Prostate gland (tissue), 2 donors: Measurements from ENCODE around the gene AK4. TPM values are rescaled to one million over a fixed set of nuclear protein-coding genes. Genes with fewer than 3 reads are reported as not detected.

Experiments
- DNase-seq: peaks from one replicate; pipeline ENCODE4 v3.0.0-alpha.2; 2019; ENCODE audit warnings: low spot score
- H3K27ac ChIP-seq, 2 donors: fragments of 200-600 bp; sonication (generic); 2 replicates each; pipeline ENCODE4 v1.5.1; 2017 to 2019
- H3K27me3 ChIP-seq: fragments of 200-600 bp; sonication (generic); replicated peaks from 2 replicates; pipeline ENCODE4 v1.5.1; 2019; ENCODE audit not compliant: insufficient read depth
- H3K36me3 ChIP-seq, 2 donors: fragments of 200-600 bp; sonication (generic); 1 replicate in 1 of 2; 2 replicates in 1 of 2; pipeline versions ENCODE4 v1.5.1 to v1.8.1; 2017 to 2019
- H3K4me1 ChIP-seq: fragments of 200-600 bp; sonication (generic); replicated peaks from 2 replicates; pipeline ENCODE4 v1.5.1; 2019
- H3K4me3 ChIP-seq, 2 donors: fragments of 200-600 bp; sonication (generic); 2 replicates each; pipeline ENCODE4 v1.5.1; 2017 to 2019
- H3K9me3 ChIP-seq: fragments of 200-600 bp; sonication (generic); 2 replicates; pipeline ENCODE4 v1.5.1; 2017
- POLR2A ChIP-seq: fragments of 450-650 bp; IDR thresholded peaks from one replicate; pipeline ENCODE4 v1.6.1; 2016; ENCODE audit warnings: antibody characterized with exemption, mild to moderate bottlenecking
- POLR2AphosphoS5 ChIP-seq: sonication (generic); formaldehyde crosslinking; IDR thresholded peaks from one replicate; pipeline ENCODE4 v1.6.1; 2017; ENCODE audit warnings: antibody characterized with exemption
- WGBS: methylation state at CpG from one replicate; pipeline ENCODE4 v1.1.5; 2018; 5-methylcytosine and 5-hydroxymethylcytosine counted together
- intact Hi-C: fragments of 100-400 bp; cut with DNase I; formaldehyde crosslinking; loops from one replicate; pipeline ENCODE4 v1.14.2; 2022
- total RNA-seq, 2 donors: library from RNA; depleted of rRNA; stranded (reverse); fragments of >200 nt; gene quantifications; one replicate each; pipeline ENCODE4 v1.1.0, GENCODE V29; 2016
- TF ChIP-seq, protein P1 (sequence below), 4 experiments: fragments of 200-600 bp in 2 of 4; fragments of 450-650 bp in 2 of 4; sonication (generic) in 2 of 4; IDR thresholded peaks; 1 replicate in 3 of 4; 2 replicates in 1 of 4; pipeline ENCODE4 v1.5.1; 2016 to 2019; ENCODE audit warnings: antibody characterized with exemption in 4 of 4, mild to moderate bottlenecking in 2 of 4, moderate library complexity in 2 of 4

The AK4 gene
- total RNA-seq, 2 donors from 2014 or later = 46.5 to 63.1 TPM

DNA sequence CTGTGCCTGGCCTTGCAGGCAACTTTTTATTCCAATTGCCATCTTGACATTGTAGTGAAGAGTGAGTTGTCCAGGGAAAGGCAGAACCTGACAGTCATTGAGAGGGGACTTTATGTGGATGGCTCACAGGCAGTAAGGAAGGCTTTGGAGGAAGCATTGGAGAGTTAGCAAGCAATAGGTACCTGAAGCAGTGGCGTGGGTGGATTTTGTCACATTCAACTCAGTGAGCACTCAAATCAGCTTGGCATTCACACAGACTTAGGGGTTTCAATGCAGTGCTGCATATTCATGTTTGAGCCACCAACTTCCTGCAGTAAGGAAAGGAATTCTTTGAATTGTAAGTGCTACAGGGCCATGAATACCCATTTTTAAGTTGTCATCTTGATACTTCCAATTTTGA, 69.0 kb downstream of the AK4 start:
- Histone ChIP-seq H3K27me3 (no peaks in the 10 kb centered on the region), H3K36me3 (no peaks in the 10 kb centered on the region), H3K4me3 (no peak overlapping the region), H3K4me1 (no peaks in the 10 kb centered on the region), H3K27ac (no peak overlapping the region), H3K9me3 (no peaks in the 10 kb centered on the region)
- 85% methylated on average over 1 of the region's 1 CpG for WGBS
- intact Hi-C loops = no loop called here
- TF ChIP-seq, protein P1, sequence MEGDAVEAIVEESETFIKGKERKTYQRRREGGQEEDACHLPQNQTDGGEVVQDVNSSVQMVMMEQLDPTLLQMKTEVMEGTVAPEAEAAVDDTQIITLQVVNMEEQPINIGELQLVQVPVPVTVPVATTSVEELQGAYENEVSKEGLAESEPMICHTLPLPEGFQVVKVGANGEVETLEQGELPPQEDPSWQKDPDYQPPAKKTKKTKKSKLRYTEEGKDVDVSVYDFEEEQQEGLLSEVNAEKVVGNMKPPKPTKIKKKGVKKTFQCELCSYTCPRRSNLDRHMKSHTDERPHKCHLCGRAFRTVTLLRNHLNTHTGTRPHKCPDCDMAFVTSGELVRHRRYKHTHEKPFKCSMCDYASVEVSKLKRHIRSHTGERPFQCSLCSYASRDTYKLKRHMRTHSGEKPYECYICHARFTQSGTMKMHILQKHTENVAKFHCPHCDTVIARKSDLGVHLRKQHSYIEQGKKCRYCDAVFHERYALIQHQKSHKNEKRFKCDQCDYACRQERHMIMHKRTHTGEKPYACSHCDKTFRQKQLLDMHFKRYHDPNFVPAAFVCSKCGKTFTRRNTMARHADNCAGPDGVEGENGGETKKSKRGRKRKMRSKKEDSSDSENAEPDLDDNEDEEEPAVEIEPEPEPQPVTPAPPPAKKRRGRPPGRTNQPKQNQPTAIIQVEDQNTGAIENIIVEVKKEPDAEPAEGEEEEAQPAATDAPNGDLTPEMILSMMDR (IDR thresholded peaks at IDR 0.05) = no peak
- TF ChIP-seq POLR2A = no peak
- no peak for TF ChIP-seq POLR2AphosphoS5
- no peak for DNase-seq

DNA sequence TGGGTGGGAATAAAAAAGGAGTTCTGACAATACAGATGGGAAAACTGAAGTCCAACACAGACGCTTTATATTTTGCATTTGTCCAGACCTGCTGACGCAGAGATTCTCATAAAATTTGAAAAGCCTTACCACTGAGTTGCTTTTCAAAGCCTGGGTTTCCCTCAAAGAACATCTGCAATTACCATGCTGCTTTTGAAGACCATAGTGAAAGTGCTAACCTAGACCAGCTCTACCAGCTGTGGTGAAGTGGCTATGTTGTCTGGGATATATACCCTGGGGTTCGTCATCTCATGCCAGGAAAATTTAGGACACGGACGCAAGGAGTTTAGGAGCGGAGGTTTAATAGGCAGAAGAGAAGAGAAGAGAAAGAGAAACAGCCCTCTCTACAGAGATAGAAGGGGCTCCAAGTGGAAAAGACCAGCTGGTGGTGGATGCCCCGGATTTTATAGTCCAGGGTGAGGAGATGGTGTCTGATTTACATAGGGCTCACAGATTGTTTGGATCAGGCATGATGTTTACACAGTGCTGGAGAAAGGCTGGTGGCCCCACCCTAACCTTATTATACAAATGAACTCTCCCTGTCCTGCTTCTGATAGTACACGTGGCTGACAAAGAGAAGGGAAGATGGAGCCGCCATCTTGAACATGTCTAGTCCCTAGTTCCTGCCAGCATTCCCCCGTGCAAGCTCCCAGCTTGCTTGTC, 73.8 kb downstream of the AK4 start:
- no peaks in the 10 kb centered on the region for H3K27me3 ChIP-seq
- 73% methylated on average over 10 of the region's 10 CpGs for WGBS
- intact Hi-C loops = no loop called here
- DNase-seq = no peak
- no peak for TF ChIP-seq POLR2A
- H3K4me3 ChIP-seq = no peak overlapping the region
- no peaks in the 10 kb centered on the region for H3K4me1 ChIP-seq
- H3K36me3 ChIP-seq = no peaks in the 10 kb centered on the region
- H3K9me3 ChIP-seq = no peaks in the 10 kb centered on the region
- no peak overlapping the region for H3K27ac ChIP-seq

DNA sequence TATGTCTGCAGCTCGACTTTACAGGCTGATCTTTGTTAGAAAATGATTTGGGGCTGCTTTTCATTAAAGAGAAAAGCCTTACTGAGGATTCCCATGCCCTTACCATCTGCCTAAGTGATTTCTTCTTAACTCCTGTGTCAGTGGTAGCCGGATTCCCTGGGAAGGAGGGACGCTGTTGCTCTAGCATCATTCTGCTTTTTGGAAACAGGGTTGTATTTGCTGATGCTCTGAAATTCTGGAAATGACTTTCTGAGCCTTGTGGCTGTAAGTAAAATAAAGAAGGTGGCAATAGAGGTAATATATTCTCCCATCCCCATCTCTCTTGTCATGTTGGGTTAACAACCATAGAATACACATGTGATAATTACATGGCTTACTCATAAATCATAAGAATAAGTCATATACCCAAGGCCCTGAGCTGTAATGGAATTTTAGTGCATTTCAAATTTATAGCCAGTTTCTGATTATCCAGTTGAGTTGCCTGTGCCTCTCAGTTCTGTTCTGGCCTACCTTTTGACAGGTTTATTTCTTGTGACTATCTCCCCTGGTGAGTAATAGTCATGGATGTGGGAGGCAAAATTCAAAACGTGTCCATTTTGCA, 74.4 kb downstream of the AK4 start:
- Histone ChIP-seq H3K36me3 (no peaks in the 10 kb centered on the region), H3K27me3 (no peaks in the 10 kb centered on the region), H3K4me3 (no peak overlapping the region), H3K9me3 (no peaks in the 10 kb centered on the region), H3K27ac (no peak overlapping the region), H3K4me1 (no peaks in the 10 kb centered on the region)
- intact Hi-C loops = no loop called here
- no peak for TF ChIP-seq POLR2AphosphoS5
- TF ChIP-seq, protein P1 (IDR thresholded peaks at IDR 0.05) = no peak
- no peak for TF ChIP-seq POLR2A
- WGBS = 78% methylated on average over 4 of the region's 4 CpGs
- no peak for DNase-seq

DNA sequence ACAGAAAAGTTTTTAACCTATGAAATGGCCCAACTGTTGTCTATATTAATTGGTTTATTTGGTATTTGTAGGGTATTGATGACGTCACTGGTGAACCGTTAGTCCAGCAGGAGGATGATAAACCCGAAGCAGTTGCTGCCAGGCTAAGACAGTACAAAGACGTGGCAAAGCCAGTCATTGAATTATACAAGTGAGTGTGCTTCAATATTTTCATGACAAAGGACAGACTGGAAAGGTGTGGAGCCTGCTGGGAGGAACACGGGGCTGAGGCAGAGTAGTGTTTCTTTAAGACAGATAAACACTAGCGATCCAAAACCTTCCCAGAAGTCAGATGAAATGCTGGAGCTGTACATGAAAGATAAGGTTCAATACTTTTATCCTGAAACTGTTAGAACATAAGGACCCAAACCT, 76.7 kb downstream of the AK4 start:
- H3K4me3 ChIP-seq = no peak overlapping the region
- H3K27ac ChIP-seq = no peak overlapping the region
- no peaks in the 10 kb centered on the region for H3K27me3 ChIP-seq
- DNase-seq = no peak
- H3K4me1 ChIP-seq = no peaks in the 10 kb centered on the region
- WGBS = 80% methylated on average over 6 of the region's 6 CpGs
- no peaks in the 10 kb centered on the region for H3K9me3 ChIP-seq
- H3K36me3 ChIP-seq = no peaks in the 10 kb centered on the region
- intact Hi-C loops = no loop called here
- TF ChIP-seq, protein P1 (IDR thresholded peaks at IDR 0.05) = no peak
- TF ChIP-seq POLR2AphosphoS5 (no peak), POLR2A (no peak)

DNA sequence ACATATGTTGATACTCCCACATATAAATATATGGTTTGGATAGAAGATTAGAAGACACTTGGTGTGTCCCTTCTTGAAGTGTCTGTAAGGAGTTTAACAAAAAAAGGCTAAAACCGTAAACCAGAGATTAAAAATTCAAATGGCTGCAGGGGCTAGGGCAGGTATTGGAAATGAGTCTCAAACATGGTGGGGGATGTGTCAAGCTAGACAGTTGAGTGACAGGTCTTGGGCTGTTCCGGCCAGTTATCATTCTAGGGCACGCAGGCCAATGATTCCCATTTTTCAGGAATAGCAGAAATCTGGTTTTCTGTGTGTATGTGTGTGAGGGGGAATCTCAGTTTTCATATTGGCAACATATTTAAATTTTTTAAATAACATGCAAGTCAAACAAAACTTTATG, 77.2 kb downstream of the AK4 start:
- no peak overlapping the region for H3K4me3 ChIP-seq
- H3K9me3 ChIP-seq = no peaks in the 10 kb centered on the region
- TF ChIP-seq, protein P1 (IDR thresholded peaks at IDR 0.05) = no peak
- TF ChIP-seq POLR2AphosphoS5 (no peak), POLR2A (no peak)
- no peak overlapping the region for H3K27ac ChIP-seq
- DNase-seq = no peak
- no peaks in the 10 kb centered on the region for H3K4me1 ChIP-seq
- no peaks in the 10 kb centered on the region for H3K36me3 ChIP-seq
- no peaks in the 10 kb centered on the region for H3K27me3 ChIP-seq
- intact Hi-C loops = no loop called here
- WGBS = 94% methylated on average over 3 of the region's 3 CpGs
